Measurements from ENCODE around the gene GLIPR1L2.
"Not testable (repeated sequence)": the region's sequence is repeated elsewhere in the genome, so short reads cannot be mapped to it uniquely, and the experiment has no call there.

Gene GLIPR1L2

GRCh38 chr12:75390899-75391538, at the start of gene GLIPR1L2:
Gene GLIPR1L2 (plus strand): TSS chr12:75391089. CDS start chr12:75391117, 28 bp downstream.
- H3K4me3 ChIP-seq (ENCODE audit: low read depth, low read length): peak within 1 kb of the TSS; percentile 49
- TF ChIP-seq CTCF (IDR thresholded peaks at IDR 0.05; ENCODE audit: low read depth, low read length): peak; percentile 87
- peak; percentile 99 for DNase-seq (ENCODE audit: low read depth, low spot score)
- in situ Hi-C loops (cut with HindIII; ENCODE audit: low sequenced_read_pairs): no loop called here

DNA sequence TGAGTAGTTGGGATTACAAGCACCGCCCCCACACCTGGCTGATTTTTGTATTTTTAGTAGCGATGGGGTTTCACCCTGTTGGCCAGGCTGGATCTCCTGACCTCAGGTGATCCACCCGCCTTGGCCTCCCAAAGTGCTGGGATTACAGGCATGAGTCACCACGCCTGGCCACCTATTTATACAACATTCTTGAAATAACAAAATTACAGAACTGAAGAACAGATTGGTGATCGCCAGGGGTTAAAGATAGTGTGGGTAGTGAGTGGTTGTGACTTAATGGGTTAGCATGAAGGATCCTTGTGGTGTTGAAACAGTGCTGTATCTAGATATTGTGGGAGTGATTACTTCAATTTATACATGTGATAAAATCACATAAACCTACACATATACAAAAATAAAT, 49.0 kb upstream of the GLIPR1L2 start:
- DNase-seq (ENCODE audit: low read depth, low spot score): no peak
- in situ Hi-C loops (cut with HindIII; ENCODE audit: low sequenced_read_pairs): no loop called here
- no peak for TF ChIP-seq CTCF (IDR thresholded peaks at IDR 0.05; ENCODE audit: low read depth, low read length)
- H3K4me3 ChIP-seq (ENCODE audit: low read depth, low read length): no peak overlapping the region

- in situ Hi-C loops (cut with HindIII; ENCODE audit: low sequenced_read_pairs): no loop called here
- DNase-seq (ENCODE audit: low read depth, low spot score): no peak
- TF ChIP-seq CTCF (IDR thresholded peaks at IDR 0.05; ENCODE audit: low read depth, low read length): no peak
- no peak overlapping the region for H3K4me3 ChIP-seq (ENCODE audit: low read depth, low read length)
These were observed 45.4 kb upstream of the GLIPR1L2 start for GRCh38 chr12:75345531-75345930.

GRCh38 chr12:75346215-75346614, 44.7 kb upstream of the GLIPR1L2 start:
- H3K4me3 ChIP-seq (ENCODE audit: low read depth, low read length); DNase-seq (ENCODE audit: low read depth, low spot score); in situ Hi-C loops (cut with HindIII; ENCODE audit: low sequenced_read_pairs): not testable (repeated sequence)

DNA sequence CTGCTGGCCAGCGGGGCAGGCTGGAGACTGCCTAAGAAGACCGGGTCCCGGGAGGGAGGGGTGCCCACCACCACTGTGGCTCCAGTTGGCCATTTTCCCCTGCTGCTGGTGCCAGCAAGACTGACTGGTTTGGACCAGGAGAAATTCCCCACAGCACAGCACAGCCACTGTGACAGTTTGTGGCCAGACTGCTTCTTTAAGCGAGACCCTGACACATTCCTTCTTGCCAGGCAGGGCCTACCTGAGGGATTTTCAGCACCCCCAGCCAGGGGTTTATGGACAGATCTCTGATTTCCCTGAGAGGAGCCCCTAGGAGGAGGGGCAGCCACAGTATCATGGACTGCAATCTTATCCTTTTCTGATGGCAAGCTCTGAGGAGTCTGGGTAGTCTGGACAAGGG, 40.9 kb upstream of the GLIPR1L2 start:
- TF ChIP-seq CTCF (IDR thresholded peaks at IDR 0.05; ENCODE audit: low read depth, low read length): no peak

GRCh38 chr12:75350413-75350812, 40.5 kb upstream of the GLIPR1L2 start:
- no peak for TF ChIP-seq CTCF (IDR thresholded peaks at IDR 0.05; ENCODE audit: low read depth, low read length)
- in situ Hi-C loops (cut with HindIII; ENCODE audit: low sequenced_read_pairs): no loop called here
- DNase-seq (ENCODE audit: low read depth, low spot score): no peak
- no peak overlapping the region for H3K4me3 ChIP-seq (ENCODE audit: low read depth, low read length)

More for the DNA sequence above, 40.9 kb upstream of the GLIPR1L2 start:
- in situ Hi-C loops (cut with HindIII; ENCODE audit: low sequenced_read_pairs): no loop called here
- H3K4me3 ChIP-seq (ENCODE audit: low read depth, low read length): no peak overlapping the region
- no peak for DNase-seq (ENCODE audit: low read depth, low spot score)

- in situ Hi-C loops (cut with HindIII; ENCODE audit: low sequenced_read_pairs): no loop called here
- no peak for TF ChIP-seq CTCF (IDR thresholded peaks at IDR 0.05; ENCODE audit: low read depth, low read length)
- no peak for DNase-seq (ENCODE audit: low read depth, low spot score)
- no peak overlapping the region for H3K4me3 ChIP-seq (ENCODE audit: low read depth, low read length)
These were observed 36.9 kb upstream of the GLIPR1L2 start for GRCh38 chr12:75354011-75354410.

Data from astrocyte of the spinal cord (primary cell).